HG02840 (cell line): ENCODE results near the gene RAB13.

Source experiments
- ATAC-seq: cut with Tn5 transposase; IDR thresholded peaks from one replicate; pipeline ENCODE4 v1.9.1; 2021; ENCODE audit warnings: mild to moderate bottlenecking, moderate library complexity, moderate number of reproducible peaks; ENCODE audit not compliant: unreplicated experiment, low FRiP score

The RAB13 gene

GRCh38 chr1:153937331-153937730, 48.8 kb downstream of the RAB13 start:
- no peak for ATAC-seq

GRCh38 chr1:153936011-153936802, 49.9 kb downstream of the RAB13 start:
- ATAC-seq: no peak

GRCh38 chr1:153934746-153935145, 51.4 kb downstream of the RAB13 start:
- ATAC-seq: no peak

GRCh38 chr1:153933955-153934354, 52.2 kb downstream of the RAB13 start:
- ATAC-seq: no peak

- ATAC-seq: no peak
These were observed 52.7 kb downstream of the RAB13 start for GRCh38 chr1:153933430-153933829.

GRCh38 chr1:153932156-153933131, 53.7 kb downstream of the RAB13 start:
- ATAC-seq: no peak
